Measurements from ENCODE around the gene PXDC1. TPM values are rescaled to one million over a fixed set of nuclear protein-coding genes. Genes with fewer than 3 reads are reported as not detected.

PXDC1 gene
- total and polyA plus RNA-seq, 2 experiments from 2014 or later: 1.2 to 1.8 TPM

- TF ChIP-seq REST (IDR thresholded peaks at IDR 0.05; ENCODE audit: unreplicated experiment): no peak
- no peak for TF ChIP-seq POLR2AphosphoS5 (IDR thresholded peaks at IDR 0.05; ENCODE audit: low read depth)
- TF ChIP-seq STAT1 (IDR thresholded peaks at IDR 0.05; ENCODE audit: unreplicated experiment): no peak
- TF ChIP-seq ETS1 (IDR thresholded peaks at IDR 0.05): no peak
Measured at GRCh38 chr6:3723966-3724365, 27.5 kb downstream of the PXDC1 start (continued).

DNA sequence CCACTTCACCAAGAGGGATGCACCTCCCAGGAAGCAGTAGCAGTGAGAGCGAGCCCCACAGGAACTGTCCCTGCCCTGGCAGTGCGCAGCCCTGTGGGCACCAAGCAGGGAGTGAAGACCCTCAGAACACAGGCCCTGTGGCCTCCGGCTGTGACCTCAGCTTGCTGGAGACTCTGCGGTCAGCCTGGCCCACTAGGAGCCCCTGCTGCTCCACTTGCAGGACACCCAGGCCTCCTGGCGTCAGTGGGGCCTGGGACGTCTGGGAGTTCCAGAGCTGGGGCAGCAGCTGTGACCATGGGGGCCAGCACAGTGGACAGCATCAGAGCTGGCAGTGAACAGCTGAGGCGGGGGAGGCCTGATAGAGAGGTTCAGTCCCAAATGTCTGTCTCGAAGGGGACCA is 28.3 kb downstream of the PXDC1 start:
- H3K27me3 ChIP-seq (ENCODE audit: insufficient read depth): no peaks in the 10 kb centered on the region
- Mint-ChIP-seq H3K27ac (peak overlapping the region; percentile 62; the same call in 1 of the 2 replicates), H3K36me3 (ENCODE audit: low read depth) (peaks cover 13% of the 10 kb centered on the region; the same call in 2 of the 3 replicates), H3K4me1 (peaks cover 26% of the 10 kb centered on the region), H3K4me3 (no peak overlapping the region), H3K27me3 (ENCODE audit: insufficient read depth, low read depth, poor library complexity) (peaks cover 17% of the 10 kb centered on the region), H3K9me3 (peaks cover 13% of the 10 kb centered on the region; the same call in 2 of the 3 replicates)
- H2AFZ ChIP-seq: no peak overlapping the region
- no peaks in the 10 kb centered on the region for H3K36me3 ChIP-seq (ENCODE audit: insufficient read depth)
- H3K79me2 ChIP-seq (replicated peaks; ENCODE audit: insufficient read depth): no peaks in the 10 kb centered on the region
- H3K4me2 ChIP-seq: no peak overlapping the region
- H3K27ac ChIP-seq (ENCODE audit: low read depth): no peak overlapping the region
- no peak overlapping the region for H3K4me3 ChIP-seq
- no peak for ATAC-seq
- peaks cover 11% of the 10 kb centered on the region for H3K4me1 ChIP-seq (ENCODE audit: insufficient read depth)
- no peaks in the 10 kb centered on the region for H3K9me2 ChIP-seq (ENCODE audit: insufficient read depth)
- H3F3A ChIP-seq (replicated peaks; ENCODE audit: low read depth): no peaks in the 10 kb centered on the region
- H4K20me1 ChIP-seq (replicated peaks; ENCODE audit: insufficient read depth): no peaks in the 10 kb centered on the region
- no peak for DNase-seq (ENCODE audit: low spot score)
- TF ChIP-seq JUNB (IDR thresholded peaks at IDR 0.05; ENCODE audit: unreplicated experiment) (no peak), POLR2AphosphoS5 (IDR thresholded peaks at IDR 0.05; ENCODE audit: low read depth) (no peak), NANOG (IDR thresholded peaks at IDR 0.05; ENCODE audit: borderline replicate concordance) (no peak), EZH2 (IDR thresholded peaks at IDR 0.05; ENCODE audit: low read depth, unreplicated experiment) (no peak), ZNF331 (CRISPR knock-in tag; IDR thresholded peaks at IDR 0.05; ENCODE audit: low read depth) (no peak), ETS1 (IDR thresholded peaks at IDR 0.05) (no peak), CTCF (conservative IDR thresholded peaks at IDR 0.05; ENCODE audit: low read depth in 2 of 2) (no peak), STAT1 (IDR thresholded peaks at IDR 0.05; ENCODE audit: unreplicated experiment) (no peak), ZNF114 (CRISPR knock-in tag; IDR thresholded peaks at IDR 0.05) (no peak), REST (IDR thresholded peaks at IDR 0.05; ENCODE audit: unreplicated experiment) (no peak), CREB1 (CRISPR knock-in tag; IDR thresholded peaks at IDR 0.05; ENCODE audit: low read depth) (no peak), EZH2phosphoT487 (IDR thresholded peaks at IDR 0.05; ENCODE audit: unreplicated experiment) (no peak)
